ENCODE results near the gene PDE6A.

PDE6A gene

GRCh38 chr5:149930043-149930748 is 14.4 kb downstream of the PDE6A start:
- DNase-seq (ENCODE audit: low spot score) = peak; percentile 30

GRCh38 chr5:149924486-149924885 is 20.1 kb downstream of the PDE6A start:
- no peak for DNase-seq (ENCODE audit: low spot score)

- no peak for DNase-seq (ENCODE audit: low spot score)
Observed at GRCh38 chr5:149922950-149923349, 21.6 kb downstream of the PDE6A start.

GRCh38 chr5:149921597-149921996 is 23.0 kb downstream of the PDE6A start:
- DNase-seq (ENCODE audit: low spot score) = no peak

- DNase-seq (ENCODE audit: low spot score) = no peak
Observed at GRCh38 chr5:149917073-149917676, 27.4 kb downstream of the PDE6A start.

- DNase-seq (ENCODE audit: low spot score) = no peak
Observed at GRCh38 chr5:149916334-149917072, 28.1 kb downstream of the PDE6A start.

- no peak for DNase-seq (ENCODE audit: low spot score)
Observed at GRCh38 chr5:149915392-149916260, 29.0 kb downstream of the PDE6A start.

- DNase-seq (ENCODE audit: low spot score) = no peak
Observed at GRCh38 chr5:149913436-149914419, 30.9 kb downstream of the PDE6A start.

GRCh38 chr5:149912226-149912871 is 32.2 kb downstream of the PDE6A start:
- no peak for DNase-seq (ENCODE audit: low spot score)

GRCh38 chr5:149911031-149911430 is 33.6 kb downstream of the PDE6A start:
- no peak for DNase-seq (ENCODE audit: low spot score)

GRCh38 chr5:149907828-149908227 is 36.8 kb downstream of the PDE6A start:
- no peak for DNase-seq (ENCODE audit: low spot score)

GRCh38 chr5:149904977-149905376 is 39.6 kb downstream of the PDE6A start:
- DNase-seq (ENCODE audit: low spot score) = no peak

GRCh38 chr5:149904293-149904886 is 40.2 kb downstream of the PDE6A start:
- no peak for DNase-seq (ENCODE audit: low spot score)

- DNase-seq (ENCODE audit: low spot score) = no peak
Observed at GRCh38 chr5:149903404-149903803, 41.2 kb downstream of the PDE6A start.

GRCh38 chr5:149902177-149902576 is 42.4 kb downstream of the PDE6A start:
- no peak for DNase-seq (ENCODE audit: low spot score)

GRCh38 chr5:149901511-149901910 is 43.1 kb downstream of the PDE6A start:
- DNase-seq (ENCODE audit: low spot score) = no peak

GRCh38 chr5:149900390-149900789 is 44.2 kb downstream of the PDE6A start:
- DNase-seq (ENCODE audit: low spot score) = no peak

GRCh38 chr5:149898811-149899210 is 45.8 kb downstream of the PDE6A start:
- no peak for DNase-seq (ENCODE audit: low spot score)

- DNase-seq (ENCODE audit: low spot score) = no peak
Observed at GRCh38 chr5:149895416-149896345, 48.9 kb downstream of the PDE6A start.

Measured in GM03348 (cell line).